Liver (tissue), 9 donors: ENCODE data around the gene TUBGCP6. TPM values are rescaled to one million over a fixed set of nuclear protein-coding genes. Genes with fewer than 3 reads are reported as not detected.
A peak's percentile ranks its signal among the peaks of the same experiment; 100 is the strongest.

Experiments
- DNase-seq: peaks from one replicate; pipeline ENCODE4 v3.0.0-alpha.2; 2017; ENCODE audit warnings: low spot score
- H3K27ac ChIP-seq, 2 donors: one replicate each; pipeline ENCODE4 v1.7.0; 2013; ENCODE audit warnings: inconsistent platforms in 2 of 2, low read length in 2 of 2, control low read depth in 1 of 2, low read depth in 1 of 2, mild to moderate bottlenecking in 1 of 2
- H3K27me3 ChIP-seq, 4 donors: one replicate each; pipeline versions ENCODE4 v1.6.1 to v1.7.0; 2013; ENCODE audit warnings: low read length in 3 of 4, inconsistent platforms in 1 of 4, mild to moderate bottlenecking in 1 of 4, moderate library complexity in 1 of 4; ENCODE audit not compliant: control insufficient read depth in 4 of 4, insufficient read depth in 4 of 4
- H3K36me3 ChIP-seq, 4 donors: one replicate each; pipeline versions ENCODE4 v1.6.1 to v1.7.0; 2013; ENCODE audit warnings: low read length in 3 of 4, mild to moderate bottlenecking in 3 of 4, low read depth in 1 of 4, moderate library complexity in 1 of 4; ENCODE audit not compliant: control insufficient read depth in 4 of 4, insufficient read depth in 3 of 4
- H3K4me1 ChIP-seq, 4 donors: one replicate each; pipeline versions ENCODE4 v1.6.1 to v1.7.0; 2013; ENCODE audit warnings: low read length in 3 of 4, mild to moderate bottlenecking in 3 of 4, moderate library complexity in 1 of 4; ENCODE audit not compliant: control insufficient read depth in 4 of 4, insufficient read depth in 4 of 4
- H3K4me3 ChIP-seq, 3 donors: one replicate each; pipeline versions ENCODE4 v1.6.1 to v1.7.0; 2013; ENCODE audit warnings: low read length in 3 of 3, control low read depth in 1 of 3, low read depth in 1 of 3, mild to moderate bottlenecking in 1 of 3
- H3K9ac ChIP-seq, 2 donors: one replicate each; pipeline ENCODE4 v1.7.0; 2013; ENCODE audit warnings: low read length in 2 of 2, mild to moderate bottlenecking in 2 of 2, moderate library complexity in 2 of 2, control low read depth in 1 of 2, low read depth in 1 of 2
- H3K9me3 ChIP-seq, 4 donors: one replicate each; pipeline versions ENCODE4 v1.6.1 to v1.7.0; 2013; ENCODE audit warnings: low read length in 3 of 4; ENCODE audit not compliant: control insufficient read depth in 4 of 4
- EGR1 ChIP-seq, 2 donors: IDR thresholded peaks; 2 replicates each; pipeline ENCODE4 v1.6.1; 2016 to 2018; ENCODE audit warnings: antibody characterized with exemption in 2 of 2, low read depth in 2 of 2
- FOXA1 ChIP-seq: IDR thresholded peaks from 2 replicates; pipeline ENCODE4 v1.6.1; 2016; ENCODE audit warnings: antibody characterized with exemption
- HNF4G ChIP-seq: IDR thresholded peaks from 2 replicates; pipeline ENCODE4 v1.6.1; 2016; ENCODE audit warnings: antibody characterized with exemption
- JUND ChIP-seq, 2 donors: IDR thresholded peaks; 2 replicates each; pipeline ENCODE4 v1.6.1; 2016; ENCODE audit warnings: antibody characterized with exemption in 2 of 2
- NR2F2 ChIP-seq: IDR thresholded peaks from 2 replicates; pipeline ENCODE4 v1.6.1; 2016; ENCODE audit warnings: antibody characterized with exemption
- RXRA ChIP-seq, 2 donors: IDR thresholded peaks; 2 replicates each; pipeline ENCODE4 v1.6.1; 2017 to 2018; ENCODE audit warnings: antibody characterized with exemption in 2 of 2, mild to moderate bottlenecking in 1 of 2
- SP1 ChIP-seq: IDR thresholded peaks from 2 replicates; pipeline ENCODE4 v1.6.1; 2018; ENCODE audit warnings: antibody characterized with exemption, mild to moderate bottlenecking
- YY1 ChIP-seq: IDR thresholded peaks from 2 replicates; pipeline ENCODE4 v1.6.1; 2016; ENCODE audit warnings: antibody characterized with exemption, mild to moderate bottlenecking
- WGBS: extraction: QIAGEN DNeasy Blood & Tissue Kit; methylation state at CpG from one replicate; pipeline ENCODE4 v1.1.7; 2013; 5-methylcytosine and 5-hydroxymethylcytosine counted together
- polyA plus RNA-seq, 2 donors: library from polyadenylated mRNA; stranded (reverse) in 1 of 2; unstranded in 1 of 2; fragments of 200-250 nt in 1 of 2; fragments of >200 nt in 1 of 2; fragmentation: Nextera tagmentation in 1 of 2; extraction: Ambion mirVana in 1 of 2; gene quantifications; one replicate each; pipeline versions ENCODE4 v1.2.1 to v1.2.3, GENCODE V29; 2013 to 2015
- total RNA-seq, 2 donors: library from RNA; depleted of rRNA; stranded (reverse); fragments of >200 nt; gene quantifications; one replicate each; pipeline ENCODE4 v1.2.3, GENCODE V29; 2014
- TF ChIP-seq, protein P1 (sequence below): IDR thresholded peaks from 2 replicates; pipeline ENCODE4 v1.6.1; 2016; ENCODE audit warnings: antibody characterized with exemption
- TF ChIP-seq, protein P2 (sequence below): IDR thresholded peaks from 2 replicates; pipeline ENCODE4 v1.6.1; 2016; ENCODE audit warnings: antibody characterized with exemption
- TF ChIP-seq, protein P3 (sequence below): IDR thresholded peaks from 2 replicates; pipeline ENCODE4 v1.6.1; 2016; ENCODE audit warnings: antibody characterized with exemption
- TF ChIP-seq, protein P4 (sequence below): IDR thresholded peaks from 2 replicates; pipeline ENCODE4 v1.6.1; 2016; ENCODE audit warnings: antibody characterized with exemption, mild to moderate bottlenecking
- donor health status: healthy.
- donor health status: healthy.
- donor health status: healthy.
- donor health status: healthy.
- donor health status: healthy.

The TUBGCP6 gene
- total and polyA plus RNA-seq, 4 donors: 9.3 to 31.7 (median 16.4) TPM

DNA sequence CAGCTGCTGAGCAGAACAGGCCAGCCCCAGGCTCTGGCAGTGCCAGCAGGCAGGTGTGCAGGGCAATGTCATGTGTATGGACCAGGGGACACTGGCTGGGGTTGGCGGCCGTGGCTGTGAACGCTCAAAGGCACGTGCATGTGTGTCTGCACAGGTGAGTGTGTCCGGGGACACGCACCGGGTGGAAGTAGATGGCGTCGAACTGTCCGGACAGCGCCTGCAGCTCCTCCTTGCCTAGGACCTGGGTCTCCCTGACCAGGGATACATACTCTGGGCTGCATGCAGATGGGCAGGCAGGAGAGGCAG lies 5.4 kb upstream of the TUBGCP6 start:
- no peaks in the 10 kb centered on the region for H3K9me3 ChIP-seq
- H3K27ac ChIP-seq: no peak overlapping the region
- TF ChIP-seq JUND (IDR thresholded peaks at IDR 0.05): no peak
- TF ChIP-seq HNF4G: no peak
- TF ChIP-seq, protein P1, sequence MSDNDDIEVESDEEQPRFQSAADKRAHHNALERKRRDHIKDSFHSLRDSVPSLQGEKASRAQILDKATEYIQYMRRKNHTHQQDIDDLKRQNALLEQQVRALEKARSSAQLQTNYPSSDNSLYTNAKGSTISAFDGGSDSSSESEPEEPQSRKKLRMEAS: no peak
- TF ChIP-seq, protein P2, sequence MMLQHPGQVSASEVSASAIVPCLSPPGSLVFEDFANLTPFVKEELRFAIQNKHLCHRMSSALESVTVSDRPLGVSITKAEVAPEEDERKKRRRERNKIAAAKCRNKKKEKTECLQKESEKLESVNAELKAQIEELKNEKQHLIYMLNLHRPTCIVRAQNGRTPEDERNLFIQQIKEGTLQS: no peak
- no peak for TF ChIP-seq FOXA1
- TF ChIP-seq SP1: no peak
- no peak for TF ChIP-seq NR2F2
- TF ChIP-seq RXRA (IDR thresholded peaks at IDR 0.05): no peak
- TF ChIP-seq, protein P3, sequence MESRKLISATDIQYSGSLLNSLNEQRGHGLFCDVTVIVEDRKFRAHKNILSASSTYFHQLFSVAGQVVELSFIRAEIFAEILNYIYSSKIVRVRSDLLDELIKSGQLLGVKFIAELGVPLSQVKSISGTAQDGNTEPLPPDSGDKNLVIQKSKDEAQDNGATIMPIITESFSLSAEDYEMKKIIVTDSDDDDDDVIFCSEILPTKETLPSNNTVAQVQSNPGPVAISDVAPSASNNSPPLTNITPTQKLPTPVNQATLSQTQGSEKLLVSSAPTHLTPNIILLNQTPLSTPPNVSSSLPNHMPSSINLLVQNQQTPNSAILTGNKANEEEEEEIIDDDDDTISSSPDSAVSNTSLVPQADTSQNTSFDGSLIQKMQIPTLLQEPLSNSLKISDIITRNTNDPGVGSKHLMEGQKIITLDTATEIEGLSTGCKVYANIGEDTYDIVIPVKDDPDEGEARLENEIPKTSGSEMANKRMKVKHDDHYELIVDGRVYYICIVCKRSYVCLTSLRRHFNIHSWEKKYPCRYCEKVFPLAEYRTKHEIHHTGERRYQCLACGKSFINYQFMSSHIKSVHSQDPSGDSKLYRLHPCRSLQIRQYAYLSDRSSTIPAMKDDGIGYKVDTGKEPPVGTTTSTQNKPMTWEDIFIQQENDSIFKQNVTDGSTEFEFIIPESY: no peak
- no peaks in the 10 kb centered on the region for H3K27me3 ChIP-seq
- peaks cover 0 to 4% (median 2%) of the 10 kb centered on the region in 4 donors for H3K36me3 ChIP-seq
- WGBS: 67% methylated on average over 11 of the region's 11 CpGs
- H3K9ac ChIP-seq: no peak overlapping the region
- H3K4me3 ChIP-seq: peak overlapping the region in 2 of 3 donors; percentile 73 to 83
- DNase-seq: no peak
- H3K4me1 ChIP-seq: peaks cover 10 to 53% (median 35%) of the 10 kb centered on the region in 4 donors

DNA sequence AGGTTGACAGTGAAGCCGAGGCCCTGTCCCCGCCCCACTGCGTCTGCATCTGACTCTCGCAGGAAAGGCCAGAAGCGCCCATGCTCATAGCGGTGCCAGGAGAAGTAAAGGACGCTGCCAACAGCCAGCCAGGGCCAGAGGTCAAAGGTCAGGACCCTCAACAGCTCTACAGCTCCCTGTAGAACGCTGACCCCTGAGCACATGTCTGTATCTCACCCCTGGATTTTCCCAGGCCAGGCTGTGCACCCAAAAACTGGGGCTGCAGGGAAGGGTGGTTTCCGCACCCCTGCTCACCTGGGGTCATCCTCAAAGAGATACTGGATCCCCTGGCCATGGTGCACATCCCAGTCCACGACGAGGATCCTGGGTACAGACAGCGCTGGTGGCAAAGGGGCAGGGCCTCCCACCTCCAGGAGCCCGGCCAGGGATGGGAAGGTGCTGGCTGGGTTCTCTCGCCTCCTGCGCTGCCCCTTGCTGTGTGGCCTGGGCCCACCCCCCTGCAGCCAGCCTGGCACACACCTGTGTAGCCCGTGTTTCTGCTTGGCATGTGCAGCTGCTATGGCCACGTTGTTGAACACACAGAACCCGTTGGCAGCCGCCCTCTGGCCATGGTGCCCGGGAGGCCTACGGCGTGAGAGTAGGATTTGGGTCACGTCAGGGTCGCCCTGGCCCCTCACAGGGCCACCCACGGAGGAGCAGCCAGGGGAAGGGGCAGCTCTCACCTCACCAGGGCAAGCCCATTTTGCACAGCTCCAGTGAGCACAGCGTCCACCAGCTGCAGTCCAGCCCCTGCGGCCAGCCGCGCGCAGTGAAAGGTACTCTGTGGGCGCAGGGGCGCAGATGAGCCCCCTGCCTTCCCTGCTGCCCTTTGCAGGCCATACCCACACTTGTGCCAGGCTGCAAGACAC lies 4.8 kb upstream of the TUBGCP6 start:
- Histone ChIP-seq H3K27me3 (no peaks in the 10 kb centered on the region), H3K9me3 (no peaks in the 10 kb centered on the region), H3K4me3 (no peak overlapping the region), H3K9ac (no peak overlapping the region), H3K27ac (no peak overlapping the region), H3K36me3 (peaks cover 0 to 4% (median 2%) of the 10 kb centered on the region in 4 donors), H3K4me1 (peaks cover 10 to 53% (median 35%) of the 10 kb centered on the region in 4 donors)
- no peak for DNase-seq
- TF ChIP-seq HNF4G (no peak), YY1 (no peak), JUND (IDR thresholded peaks at IDR 0.05) (no peak), FOXA1 (no peak), EGR1 (IDR thresholded peaks at IDR 0.05; ENCODE audit: low read depth in 2 of 2) (no peak), RXRA (IDR thresholded peaks at IDR 0.05) (no peak)
- TF ChIP-seq, protein P4, sequence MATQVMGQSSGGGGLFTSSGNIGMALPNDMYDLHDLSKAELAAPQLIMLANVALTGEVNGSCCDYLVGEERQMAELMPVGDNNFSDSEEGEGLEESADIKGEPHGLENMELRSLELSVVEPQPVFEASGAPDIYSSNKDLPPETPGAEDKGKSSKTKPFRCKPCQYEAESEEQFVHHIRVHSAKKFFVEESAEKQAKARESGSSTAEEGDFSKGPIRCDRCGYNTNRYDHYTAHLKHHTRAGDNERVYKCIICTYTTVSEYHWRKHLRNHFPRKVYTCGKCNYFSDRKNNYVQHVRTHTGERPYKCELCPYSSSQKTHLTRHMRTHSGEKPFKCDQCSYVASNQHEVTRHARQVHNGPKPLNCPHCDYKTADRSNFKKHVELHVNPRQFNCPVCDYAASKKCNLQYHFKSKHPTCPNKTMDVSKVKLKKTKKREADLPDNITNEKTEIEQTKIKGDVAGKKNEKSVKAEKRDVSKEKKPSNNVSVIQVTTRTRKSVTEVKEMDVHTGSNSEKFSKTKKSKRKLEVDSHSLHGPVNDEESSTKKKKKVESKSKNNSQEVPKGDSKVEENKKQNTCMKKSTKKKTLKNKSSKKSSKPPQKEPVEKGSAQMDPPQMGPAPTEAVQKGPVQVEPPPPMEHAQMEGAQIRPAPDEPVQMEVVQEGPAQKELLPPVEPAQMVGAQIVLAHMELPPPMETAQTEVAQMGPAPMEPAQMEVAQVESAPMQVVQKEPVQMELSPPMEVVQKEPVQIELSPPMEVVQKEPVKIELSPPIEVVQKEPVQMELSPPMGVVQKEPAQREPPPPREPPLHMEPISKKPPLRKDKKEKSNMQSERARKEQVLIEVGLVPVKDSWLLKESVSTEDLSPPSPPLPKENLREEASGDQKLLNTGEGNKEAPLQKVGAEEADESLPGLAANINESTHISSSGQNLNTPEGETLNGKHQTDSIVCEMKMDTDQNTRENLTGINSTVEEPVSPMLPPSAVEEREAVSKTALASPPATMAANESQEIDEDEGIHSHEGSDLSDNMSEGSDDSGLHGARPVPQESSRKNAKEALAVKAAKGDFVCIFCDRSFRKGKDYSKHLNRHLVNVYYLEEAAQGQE: no peak
- 86% methylated on average over 32 of the region's 32 CpGs for WGBS
